GM21381 (cell line): ENCODE measurements around the gene GUCY2F.

ENCODE experiments used
- ATAC-seq: cut with Tn5 transposase; IDR thresholded peaks from one replicate; pipeline ENCODE4 v1.9.1; 2021; ENCODE audit warnings: mild to moderate bottlenecking, moderate library complexity; ENCODE audit not compliant: unreplicated experiment

GUCY2F gene

DNA sequence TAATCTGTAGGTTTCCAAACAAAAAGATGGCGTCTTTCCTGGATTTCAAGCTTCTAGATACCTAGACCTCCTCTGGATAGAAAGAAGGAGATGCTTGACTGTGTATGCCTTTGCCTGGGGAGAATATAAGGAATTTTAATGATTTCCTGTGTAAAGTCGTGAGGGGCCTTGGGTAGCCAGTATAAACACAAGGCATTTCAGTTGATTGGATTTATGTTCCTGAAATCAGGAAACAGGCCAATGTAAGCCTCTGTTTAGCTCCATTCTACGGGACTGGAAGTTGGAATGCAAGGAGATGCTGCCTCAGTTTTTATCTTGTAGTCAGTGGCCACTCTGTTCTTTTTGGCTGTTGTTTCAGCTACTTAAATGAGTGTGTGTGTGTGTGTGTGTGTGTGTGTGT, 137.2 kb downstream of the GUCY2F start:
- ATAC-seq = no peak

DNA sequence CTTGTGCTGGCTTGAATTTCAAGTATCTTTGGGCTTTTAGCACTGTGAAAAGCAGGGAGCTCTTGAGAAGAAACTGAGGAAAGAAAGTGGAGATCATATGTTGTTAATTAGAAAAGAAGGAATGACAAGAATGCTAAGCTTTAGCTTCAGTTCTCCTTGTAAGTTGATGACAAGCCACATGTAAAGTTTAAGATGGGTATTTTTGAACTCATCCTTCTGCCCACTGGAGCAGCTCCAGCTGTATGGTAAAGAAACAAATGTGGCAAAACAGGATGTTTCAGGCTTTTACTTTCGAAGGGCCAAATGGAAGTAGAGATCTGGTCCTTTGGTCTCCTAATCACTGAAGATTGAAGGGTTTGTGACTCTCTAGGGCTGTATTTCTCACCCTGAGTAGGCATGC, 137.8 kb downstream of the GUCY2F start:
- ATAC-seq = no peak

GRCh38 chrX:109343671-109344070, 138.2 kb downstream of the GUCY2F start:
- no peak for ATAC-seq

DNA sequence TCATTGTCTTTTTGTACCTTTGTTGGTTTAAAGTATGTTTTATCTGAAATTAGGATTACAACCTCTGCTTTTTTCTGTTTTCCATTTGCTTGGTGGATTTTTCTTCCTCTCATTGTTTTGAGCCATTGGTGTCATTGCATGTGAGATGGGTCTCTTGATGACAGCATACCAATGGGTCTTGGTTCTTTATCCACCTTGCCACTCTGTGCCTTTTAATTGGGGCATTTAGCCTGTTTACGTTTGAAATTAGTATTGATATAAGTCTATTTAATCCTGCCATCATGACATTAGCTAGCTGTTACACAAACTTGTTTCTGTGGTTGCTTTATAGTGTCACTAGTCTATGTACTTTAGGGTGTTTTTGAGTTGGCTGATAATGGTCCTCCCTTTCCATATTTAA, 145.7 kb downstream of the GUCY2F start:
- ATAC-seq = no peak

DNA sequence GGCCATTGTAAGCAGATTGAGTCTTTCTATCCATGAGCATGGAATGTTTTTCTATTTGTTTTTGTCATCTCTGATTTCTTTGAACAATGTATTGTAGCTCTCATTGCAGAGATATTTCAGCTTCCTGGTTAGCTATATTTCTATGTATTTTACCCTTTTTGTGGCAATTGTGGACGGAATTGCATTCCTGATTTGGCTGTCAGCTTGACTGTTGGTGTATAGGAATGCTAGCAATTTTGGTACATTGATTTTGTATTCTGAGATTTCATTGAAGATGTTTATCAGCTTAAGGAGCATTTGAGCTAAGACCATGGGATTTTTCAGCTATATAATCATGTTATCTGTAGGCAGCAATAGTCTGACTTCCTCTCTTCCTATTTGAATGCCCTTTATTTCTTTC, 154.6 kb downstream of the GUCY2F start:
- no peak for ATAC-seq
